Activated T-cell treated with anti-CD3 and anti-CD28 coated beads, Interleukin-2, amount 50 U/mL, for 4 hours (primary cell): ENCODE measurements around the gene TUT4. TPM values are rescaled to one million over a fixed set of nuclear protein-coding genes. Genes with fewer than 3 reads are reported as not detected.
"Not testable (repeated sequence)": the region's sequence is repeated elsewhere in the genome, so short reads cannot be mapped to it uniquely, and the experiment has no call there.

Experiments used
- ATAC-seq, 2 donors: fragments of 200-7000 bp; cut with Tn5 transposase; one replicate each; pipeline ENCODE4 v1.10.0; 2021
- DNase-seq: peaks from one replicate; pipeline ENCODE4 v3.0.0-alpha.2; 2020
- H3K27me3 Mint-ChIP-seq: one replicate; pipeline ENCODE4 v1.8.0; 2021; ENCODE audit warnings: low read depth, mixed read lengths
- H3K36me3 Mint-ChIP-seq: one replicate; pipeline ENCODE4 v1.8.0; 2022; ENCODE audit warnings: mixed read lengths; ENCODE audit not compliant: insufficient read depth
- H3K4me1 Mint-ChIP-seq: one replicate; pipeline ENCODE4 v1.8.0; 2021; ENCODE audit warnings: low read depth, mixed read lengths
- H3K4me3 Mint-ChIP-seq: one replicate; pipeline ENCODE4 v1.8.0; 2021; ENCODE audit warnings: mild to moderate bottlenecking, moderate library complexity, mixed read lengths
- H3K9me3 Mint-ChIP-seq: one replicate; pipeline ENCODE4 v1.8.0; 2021; ENCODE audit warnings: mixed read lengths
- total RNA-seq, 3 donors: library from RNA; stranded (reverse); gene quantifications; one replicate each; pipeline ENCODE4 v1.2.1, GENCODE V29; 2021

TUT4 gene
- total RNA-seq, 3 donors from 2014 or later = 36.7 to 37.7 (median 36.8) TPM

GRCh38 chr1:52582116-52582696 lies 29.3 kb upstream of the TUT4 start:
- ATAC-seq = no peak
- Mint-ChIP-seq H3K9me3 (no peaks in the 10 kb centered on the region), H3K4me1 (peaks cover 8% of the 10 kb centered on the region), H3K36me3 (no peaks in the 10 kb centered on the region), H3K4me3 (no peak overlapping the region), H3K27me3 (peaks cover 2% of the 10 kb centered on the region)
- DNase-seq = no peak

- DNase-seq (no peak), ATAC-seq (no peak)
- no peaks in the 10 kb centered on the region for H3K36me3 Mint-ChIP-seq
- H3K9me3 Mint-ChIP-seq = no peaks in the 10 kb centered on the region
- H3K4me3 Mint-ChIP-seq = no peak overlapping the region
- peaks cover 8% of the 10 kb centered on the region for H3K4me1 Mint-ChIP-seq
- peaks cover 2% of the 10 kb centered on the region for H3K27me3 Mint-ChIP-seq
These were observed 27.4 kb upstream of the TUT4 start for GRCh38 chr1:52580283-52580682.

- ATAC-seq = no peak
- no peaks in the 10 kb centered on the region for H3K9me3 Mint-ChIP-seq
- no peak for DNase-seq
- H3K27me3 Mint-ChIP-seq = peaks cover 2% of the 10 kb centered on the region
- peaks cover 8% of the 10 kb centered on the region for H3K4me1 Mint-ChIP-seq
- H3K4me3 Mint-ChIP-seq = no peak overlapping the region
- H3K36me3 Mint-ChIP-seq = no peaks in the 10 kb centered on the region
These were observed 26.5 kb upstream of the TUT4 start for GRCh38 chr1:52579415-52579814.

GRCh38 chr1:52578066-52578465 lies 25.2 kb upstream of the TUT4 start:
- DNase-seq, H3K27me3 Mint-ChIP-seq, ATAC-seq, H3K4me3 Mint-ChIP-seq, H3K4me1 Mint-ChIP-seq, H3K9me3 Mint-ChIP-seq, H3K36me3 Mint-ChIP-seq: not testable (repeated sequence)

- H3K4me3 Mint-ChIP-seq = no peak overlapping the region
- ATAC-seq (no peak), DNase-seq (no peak)
- H3K36me3 Mint-ChIP-seq = no peaks in the 10 kb centered on the region
- H3K4me1 Mint-ChIP-seq = peaks cover 8% of the 10 kb centered on the region
- H3K9me3 Mint-ChIP-seq = no peaks in the 10 kb centered on the region
- peaks cover 2% of the 10 kb centered on the region for H3K27me3 Mint-ChIP-seq
These were observed 23.2 kb upstream of the TUT4 start for GRCh38 chr1:52576074-52576473.

GRCh38 chr1:52574594-52574993 lies 21.7 kb upstream of the TUT4 start:
- no peaks in the 10 kb centered on the region for H3K36me3 Mint-ChIP-seq
- no peaks in the 10 kb centered on the region for H3K9me3 Mint-ChIP-seq
- ATAC-seq = no peak
- peaks cover 10% of the 10 kb centered on the region for H3K4me1 Mint-ChIP-seq
- H3K27me3 Mint-ChIP-seq = no peaks in the 10 kb centered on the region
- no peak overlapping the region for H3K4me3 Mint-ChIP-seq
- no peak for DNase-seq

- Mint-ChIP-seq H3K4me1 (peaks cover 6% of the 10 kb centered on the region), H3K9me3 (no peaks in the 10 kb centered on the region), H3K36me3 (no peaks in the 10 kb centered on the region), H3K4me3 (no peak overlapping the region), H3K27me3 (no peaks in the 10 kb centered on the region)
- ATAC-seq (no peak), DNase-seq (no peak)
These were observed 19.5 kb upstream of the TUT4 start for GRCh38 chr1:52572387-52572786.

- no peaks in the 10 kb centered on the region for H3K9me3 Mint-ChIP-seq
- no peaks in the 10 kb centered on the region for H3K27me3 Mint-ChIP-seq
- no peak overlapping the region for H3K4me3 Mint-ChIP-seq
- peaks cover 6% of the 10 kb centered on the region for H3K4me1 Mint-ChIP-seq
- no peak for DNase-seq
- H3K36me3 Mint-ChIP-seq = no peaks in the 10 kb centered on the region
- ATAC-seq = no peak
These were observed 18.9 kb upstream of the TUT4 start for GRCh38 chr1:52571783-52572182.

- Mint-ChIP-seq H3K36me3 (no peaks in the 10 kb centered on the region), H3K27me3 (no peaks in the 10 kb centered on the region), H3K4me1 (peaks cover 6% of the 10 kb centered on the region), H3K9me3 (no peaks in the 10 kb centered on the region), H3K4me3 (no peak overlapping the region)
- no peak for ATAC-seq
- DNase-seq = no peak
These were observed 16.7 kb upstream of the TUT4 start for GRCh38 chr1:52569449-52570210.

- H3K4me3 Mint-ChIP-seq = no peak overlapping the region
- no peaks in the 10 kb centered on the region for H3K36me3 Mint-ChIP-seq
- H3K9me3 Mint-ChIP-seq = no peaks in the 10 kb centered on the region
- ATAC-seq = no peak
- no peak for DNase-seq
- no peaks in the 10 kb centered on the region for H3K27me3 Mint-ChIP-seq
- H3K4me1 Mint-ChIP-seq = peaks cover 6% of the 10 kb centered on the region
These were observed 15.1 kb upstream of the TUT4 start for GRCh38 chr1:52567943-52568342.

- no peak overlapping the region for H3K4me3 Mint-ChIP-seq
- H3K9me3 Mint-ChIP-seq = no peaks in the 10 kb centered on the region
- H3K27me3 Mint-ChIP-seq = no peaks in the 10 kb centered on the region
- H3K36me3 Mint-ChIP-seq = no peaks in the 10 kb centered on the region
- H3K4me1 Mint-ChIP-seq = no peaks in the 10 kb centered on the region
- DNase-seq (no peak), ATAC-seq (no peak)
These were observed 9.9 kb upstream of the TUT4 start for GRCh38 chr1:52562766-52563165.

GRCh38 chr1:52559875-52560274 lies 7.0 kb upstream of the TUT4 start:
- ATAC-seq (no peak), DNase-seq (no peak)
- Mint-ChIP-seq H3K4me1 (no peaks in the 10 kb centered on the region), H3K9me3 (no peaks in the 10 kb centered on the region), H3K4me3 (no peak overlapping the region), H3K36me3 (no peaks in the 10 kb centered on the region), H3K27me3 (no peaks in the 10 kb centered on the region)

- DNase-seq (no peak), ATAC-seq (no peak)
- no peaks in the 10 kb centered on the region for H3K36me3 Mint-ChIP-seq
- H3K4me3 Mint-ChIP-seq = no peak overlapping the region
- no peaks in the 10 kb centered on the region for H3K9me3 Mint-ChIP-seq
- no peaks in the 10 kb centered on the region for H3K27me3 Mint-ChIP-seq
- peaks cover 7% of the 10 kb centered on the region for H3K4me1 Mint-ChIP-seq
These were observed 6.0 kb upstream of the TUT4 start for GRCh38 chr1:52558941-52559340.

GRCh38 chr1:52556641-52557360 lies 3.9 kb upstream of the TUT4 start:
- no peak overlapping the region for H3K4me3 Mint-ChIP-seq
- H3K27me3 Mint-ChIP-seq = no peaks in the 10 kb centered on the region
- no peaks in the 10 kb centered on the region for H3K36me3 Mint-ChIP-seq
- H3K4me1 Mint-ChIP-seq = peaks cover 8% of the 10 kb centered on the region
- H3K9me3 Mint-ChIP-seq = no peaks in the 10 kb centered on the region
- no peak for DNase-seq
- no peak for ATAC-seq

- Mint-ChIP-seq H3K4me3 (peak overlapping the region; percentile 66), H3K36me3 (no peaks in the 10 kb centered on the region), H3K9me3 (no peaks in the 10 kb centered on the region), H3K4me1 (peaks cover 19% of the 10 kb centered on the region), H3K27me3 (no peaks in the 10 kb centered on the region)
- ATAC-seq (no peak), DNase-seq (no peak)
These were observed 1.9 kb upstream of the TUT4 start for GRCh38 chr1:52554756-52555155.
